ENCODE results near the gene SLX9. TPM values are rescaled to one million over a fixed set of nuclear protein-coding genes. Genes with fewer than 3 reads are reported as not detected.

Gene SLX9
- polyA plus RNA-seq, 1 donor (not counting 4 experiments of a cell fraction or from before 2014, with no cell fraction given): 21.8 TPM

DNA sequence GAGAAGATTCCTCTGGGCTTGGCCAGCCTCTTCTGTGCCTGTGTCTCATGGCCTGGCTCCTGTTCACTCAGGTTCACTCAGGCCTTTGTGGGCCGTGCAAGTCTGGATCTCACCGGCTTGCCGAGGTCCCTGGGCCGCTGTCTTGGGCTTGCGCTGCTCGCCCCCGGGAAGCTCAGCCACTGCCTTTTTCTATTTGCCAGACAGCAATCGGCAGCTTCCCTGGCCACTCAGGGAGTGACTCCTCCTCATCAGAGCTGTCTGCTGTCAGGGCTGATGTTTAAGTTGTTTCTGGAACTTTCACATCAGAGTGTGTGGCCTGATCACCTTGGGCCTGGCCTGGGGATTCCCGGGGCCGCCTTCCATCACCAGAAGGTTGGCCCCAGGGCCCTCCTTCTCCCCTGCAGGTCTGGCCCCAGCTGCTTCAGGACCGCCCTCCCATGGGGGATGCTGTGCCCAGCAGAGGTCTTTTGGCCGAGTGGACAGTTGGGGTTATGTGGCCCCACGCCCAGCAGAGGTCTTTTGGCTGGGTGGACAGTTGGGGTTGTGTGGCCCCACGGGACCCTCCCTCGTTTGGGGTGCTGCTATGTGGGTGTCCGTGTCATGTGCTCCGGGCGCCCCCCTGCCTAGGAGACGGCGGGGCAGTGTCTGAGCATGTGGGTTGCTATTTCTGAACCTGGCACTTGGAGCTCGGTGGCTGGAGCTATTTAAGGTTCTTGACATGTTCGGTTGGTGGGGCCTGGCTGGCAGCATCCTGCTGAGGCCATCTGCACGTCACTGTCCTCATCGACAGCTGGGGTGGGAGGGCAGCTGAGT lies 12.5 kb downstream of the SLX9 start:
- no peak overlapping the region for H3K4me2 ChIP-seq (ENCODE audit: control insufficient read depth, extremely low read depth, insufficient read depth, low read depth, low read length)

DNA sequence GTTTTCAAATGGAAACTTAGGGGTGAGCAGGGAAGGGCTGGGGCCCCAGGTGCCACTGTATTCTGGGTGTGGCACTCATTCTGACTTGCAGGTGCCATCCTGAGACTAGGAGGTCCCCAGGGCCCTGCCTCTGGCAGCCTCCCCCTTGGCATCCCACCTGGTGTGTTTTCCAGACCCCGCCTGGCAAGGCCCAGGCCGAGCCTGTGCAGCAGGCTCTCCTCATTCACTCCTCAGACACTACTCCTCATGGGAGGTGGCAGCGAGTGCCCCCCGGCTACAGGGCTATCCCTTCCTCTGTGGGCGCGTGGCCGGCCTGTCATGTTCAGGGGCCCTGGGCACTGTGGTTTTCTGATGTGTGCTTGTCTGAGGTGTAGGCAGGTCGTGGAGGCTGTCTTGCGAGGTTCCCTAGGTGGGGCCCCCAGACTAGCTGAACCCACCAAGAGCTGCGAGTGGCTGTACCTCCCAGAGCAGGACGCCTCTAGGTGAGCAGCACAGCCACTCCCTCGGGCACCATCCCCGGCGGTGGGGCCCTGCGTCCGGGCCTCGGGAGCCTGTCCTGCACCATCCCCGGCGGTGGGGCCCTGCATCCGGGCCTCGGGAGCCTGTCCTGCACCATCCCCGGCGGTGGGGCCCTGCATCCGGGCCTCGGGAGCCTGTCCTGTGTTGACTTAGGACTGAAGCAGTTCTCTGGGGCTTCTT lies 13.2 kb downstream of the SLX9 start:
- no peaks in the 10 kb centered on the region for H3K27me3 ChIP-seq (ENCODE audit: control insufficient read depth, extremely low read depth, insufficient read depth, low read length)
- H3K27ac ChIP-seq (ENCODE audit: control insufficient read depth, insufficient read depth, low read length): no peak overlapping the region
- H3K4me2 ChIP-seq (ENCODE audit: control insufficient read depth, extremely low read depth, insufficient read depth, low read depth, low read length): no peak overlapping the region
- H4K20me1 ChIP-seq (ENCODE audit: control insufficient read depth, extremely low read depth, insufficient read depth, low read length): peaks cover 7% of the 10 kb centered on the region
- no peaks in the 10 kb centered on the region for H3K9me1 ChIP-seq (ENCODE audit: control insufficient read depth, extremely low read depth, insufficient read depth, low read length)
- TF ChIP-seq, protein P1, sequence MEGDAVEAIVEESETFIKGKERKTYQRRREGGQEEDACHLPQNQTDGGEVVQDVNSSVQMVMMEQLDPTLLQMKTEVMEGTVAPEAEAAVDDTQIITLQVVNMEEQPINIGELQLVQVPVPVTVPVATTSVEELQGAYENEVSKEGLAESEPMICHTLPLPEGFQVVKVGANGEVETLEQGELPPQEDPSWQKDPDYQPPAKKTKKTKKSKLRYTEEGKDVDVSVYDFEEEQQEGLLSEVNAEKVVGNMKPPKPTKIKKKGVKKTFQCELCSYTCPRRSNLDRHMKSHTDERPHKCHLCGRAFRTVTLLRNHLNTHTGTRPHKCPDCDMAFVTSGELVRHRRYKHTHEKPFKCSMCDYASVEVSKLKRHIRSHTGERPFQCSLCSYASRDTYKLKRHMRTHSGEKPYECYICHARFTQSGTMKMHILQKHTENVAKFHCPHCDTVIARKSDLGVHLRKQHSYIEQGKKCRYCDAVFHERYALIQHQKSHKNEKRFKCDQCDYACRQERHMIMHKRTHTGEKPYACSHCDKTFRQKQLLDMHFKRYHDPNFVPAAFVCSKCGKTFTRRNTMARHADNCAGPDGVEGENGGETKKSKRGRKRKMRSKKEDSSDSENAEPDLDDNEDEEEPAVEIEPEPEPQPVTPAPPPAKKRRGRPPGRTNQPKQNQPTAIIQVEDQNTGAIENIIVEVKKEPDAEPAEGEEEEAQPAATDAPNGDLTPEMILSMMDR (optimal IDR thresholded peaks at IDR 0.05 in 1 of 3, IDR thresholded peaks at IDR 0.05 in 1 of 3, conservative IDR thresholded peaks at IDR 0.05 in 1 of 3; ENCODE audit: extremely low read depth in 1 of 3, insufficient read depth in 2 of 3, low read length in 3 of 3): no peak
- no peak for TF ChIP-seq EZH2 (IDR thresholded peaks at IDR 0.05; ENCODE audit: low read length)
- dilution Hi-C loops (cut with MboI; ENCODE audit: extremely low pct_ligation_motif_present, low sequenced_read_pairs): no loop called here
- FAIRE-seq (no peak), DNase-seq (ENCODE audit: low read depth, low spot score) (no peak)
- H2AFZ ChIP-seq (ENCODE audit: control insufficient read depth, low read length): no peak overlapping the region
- H3K4me1 ChIP-seq (ENCODE audit: control insufficient read depth, extremely low read depth, insufficient read depth, low read length): no peaks in the 10 kb centered on the region
- H3K36me3 ChIP-seq (ENCODE audit: control insufficient read depth in 2 of 2, extremely low read depth in 1 of 2, insufficient read depth in 2 of 2, low read length in 2 of 2): peaks cover 22 to 31% of the 10 kb centered on the region in 2 experiments
- H3K9ac ChIP-seq (ENCODE audit: control insufficient read depth, extremely low read depth, insufficient read depth, low read length): no peak overlapping the region
- H3K4me3 ChIP-seq (ENCODE audit: control insufficient read depth in 2 of 3, extremely low read depth in 1 of 3, insufficient read depth in 2 of 3, low read depth in 1 of 3, low read length in 3 of 3): no peak overlapping the region
- no peaks in the 10 kb centered on the region for H3K9me3 ChIP-seq (ENCODE audit: control insufficient read depth, low read depth, low read length)
- peaks cover 76% of the 10 kb centered on the region for H3K79me2 ChIP-seq (ENCODE audit: control insufficient read depth, insufficient read depth, low read length)

More for the DNA sequence above, 12.5 kb downstream of the SLX9 start:
- H3K27me3 ChIP-seq (ENCODE audit: control insufficient read depth, extremely low read depth, insufficient read depth, low read length): no peaks in the 10 kb centered on the region
- no peak overlapping the region for H3K9ac ChIP-seq (ENCODE audit: control insufficient read depth, extremely low read depth, insufficient read depth, low read length)
- H3K27ac ChIP-seq (ENCODE audit: control insufficient read depth, insufficient read depth, low read length): no peak overlapping the region
- dilution Hi-C loops (cut with MboI; ENCODE audit: extremely low pct_ligation_motif_present, low sequenced_read_pairs): no loop called here
- no peaks in the 10 kb centered on the region for H3K4me1 ChIP-seq (ENCODE audit: control insufficient read depth, extremely low read depth, insufficient read depth, low read length)
- no peak for TF ChIP-seq EZH2 (IDR thresholded peaks at IDR 0.05; ENCODE audit: low read length)
- TF ChIP-seq, protein P1 (optimal IDR thresholded peaks at IDR 0.05 in 1 of 3, IDR thresholded peaks at IDR 0.05 in 1 of 3, conservative IDR thresholded peaks at IDR 0.05 in 1 of 3; ENCODE audit: extremely low read depth in 1 of 3, insufficient read depth in 2 of 3, low read length in 3 of 3): no peak
- H3K36me3 ChIP-seq (ENCODE audit: control insufficient read depth in 2 of 2, extremely low read depth in 1 of 2, insufficient read depth in 2 of 2, low read length in 2 of 2): peaks cover 24 to 32% of the 10 kb centered on the region in 2 experiments
- peaks cover 75% of the 10 kb centered on the region for H3K79me2 ChIP-seq (ENCODE audit: control insufficient read depth, insufficient read depth, low read length)
- FAIRE-seq (no peak), DNase-seq (ENCODE audit: low read depth, low spot score) (no peak)
- no peaks in the 10 kb centered on the region for H3K9me1 ChIP-seq (ENCODE audit: control insufficient read depth, extremely low read depth, insufficient read depth, low read length)
- no peak overlapping the region for H2AFZ ChIP-seq (ENCODE audit: control insufficient read depth, low read length)
- no peak overlapping the region for H3K4me3 ChIP-seq (ENCODE audit: control insufficient read depth in 2 of 3, extremely low read depth in 1 of 3, insufficient read depth in 2 of 3, low read depth in 1 of 3, low read length in 3 of 3)
- H3K9me3 ChIP-seq (ENCODE audit: control insufficient read depth, low read depth, low read length): no peaks in the 10 kb centered on the region
- H4K20me1 ChIP-seq (ENCODE audit: control insufficient read depth, extremely low read depth, insufficient read depth, low read length): peaks cover 5% of the 10 kb centered on the region

Measured in keratinocyte (primary cell).